Heart right ventricle (tissue), 16 donors: Measurements from ENCODE around the gene RXRA. TPM values are rescaled to one million over a fixed set of nuclear protein-coding genes. Genes with fewer than 3 reads are reported as not detected.

Experiments
- ATAC-seq, 8 donors: fragments of 200-7000 bp; cut with Tn5 transposase; one replicate each; pipeline ENCODE4 v1.9.1; 2020; ENCODE audit warnings: mild to moderate bottlenecking in 8 of 8, moderate library complexity in 8 of 8, moderate number of reproducible peaks in 1 of 8
- DNase-seq, 2 donors: peaks; one replicate each; pipeline ENCODE4 v3.0.0-alpha.2; 2020
- H3K27ac ChIP-seq, 10 donors: fragments of 200-600 bp; sonication (generic) in 2 of 10; one replicate each; pipeline versions ENCODE4 v1.5.0 to v1.8.0; 2020 to 2022; ENCODE audit warnings: mild to moderate bottlenecking in 3 of 10
- H3K27me3 ChIP-seq, 7 donors: fragments of 200-600 bp; one replicate each; pipeline ENCODE4 v1.8.0; 2021 to 2022; ENCODE audit warnings: mild to moderate bottlenecking in 2 of 7
- H3K36me3 ChIP-seq, 9 donors: fragments of 200-600 bp; sonication (generic) in 1 of 9; one replicate each; pipeline versions ENCODE4 v1.5.0 to v1.8.0; 2020 to 2022; ENCODE audit warnings: mild to moderate bottlenecking in 2 of 9
- H3K4me1 ChIP-seq, 9 donors: fragments of 200-600 bp; sonication (generic) in 1 of 9; one replicate each; pipeline versions ENCODE4 v1.5.0 to v1.8.0; 2020 to 2022; ENCODE audit warnings: mild to moderate bottlenecking in 4 of 9
- H3K4me3 ChIP-seq, 10 donors: fragments of 200-600 bp; sonication (generic) in 2 of 10; one replicate each; pipeline versions ENCODE4 v1.5.0 to v1.8.0; 2020 to 2022; ENCODE audit warnings: mild to moderate bottlenecking in 7 of 10, moderate library complexity in 2 of 10
- H3K9me3 ChIP-seq, 11 donors: fragments of 200-600 bp in 10 of 11; sonication (generic) in 2 of 11; one replicate each; pipeline versions ENCODE4 v1.5.0 to v1.8.0; 2013 to 2022; ENCODE audit warnings: mild to moderate bottlenecking in 2 of 11, control low read depth in 1 of 11, moderate library complexity in 1 of 11
- CTCF ChIP-seq, 9 donors: fragments of 200-600 bp; sonication (generic) in 2 of 9; IDR thresholded peaks; one replicate each; pipeline versions ENCODE4 v1.5.0 to v1.8.0; 2021 to 2022; ENCODE audit warnings: antibody characterized with exemption in 9 of 9, mild to moderate bottlenecking in 5 of 9, moderate library complexity in 1 of 9
- WGBS, 2 donors: extraction: QIAGEN DNeasy Blood & Tissue Kit; methylation state at CpG; one replicate each; pipeline ENCODE4 v1.1.7; 2013; ENCODE audit warnings: inconsistent platforms in 1 of 2; 5-methylcytosine and 5-hydroxymethylcytosine counted together
- intact Hi-C, 10 donors: fragments of 100-400 bp; cut with DNase I; formaldehyde crosslinking; loops; one replicate each; pipeline versions ENCODE4 v1.11.1 to v1.14.2; 2022
- polyA plus RNA-seq, 2 donors: library from polyadenylated mRNA; stranded (reverse); fragments of 200-250 nt; gene quantifications; one replicate each; pipeline ENCODE4 v1.2.3, GENCODE V29; 2013
- total RNA-seq, 10 donors: library from RNA; stranded (reverse); fragmentation: NEBNext Ultra II Directional in 3 of 10; extraction: Animal tissue kit (Norgen Biotek cat#: 25700) in 3 of 10; gene quantifications; one replicate each; pipeline versions ENCODE4 v1.2.1 to v1.2.4, GENCODE V29; 2021 to 2023
- donor health status: Arrhythmogenic right ventricular cardiomyopathy.
- donor health status: ischemic (EF 13 %, LVEDD 7.1; RV severe dilation, severe dysfunction).
- donor health status: healthy with polysubstance abuse.
- donor health status: DM: no; HTN: yes; CAD: no.
- donor health status: DM: no; HTN: no; CAD: no.
- donor health status: ischemic (EF 25% LVEDD 6.9; RV normal size, moderate dysfunction).
- donor health status: ischemic (EF 25% LVEDD 5.7; RV mildly dilated, moderate dysfunction).
- donor health status: healthy.
- donor health status: DM: yes; HTN: yes; CAD: no.
- donor health status: Ischemic cardiomyopathy.
- donor health status: ischemic (EF 35%, LVEDD 5.7; RV mildly dilated, moderate dysfunction).
- donor health status: nonischemic (EF 11% LVEDD 7.7; RV severe dilation, severe dysfunction).
- donor health status: DM: yes; HTN: yes; CAD: no.
- donor health status: PGD.
- donor health status: ischemic (EF 29% LVEDD 5.4; RV normal size, mild dysfunction).
- donor health status: nonischemic (EF 23%, LVEDD 6.1; RV moderate dilation, normal function).

Gene RXRA
- total and polyA plus RNA-seq, 12 donors, result 22.6 to 92.3 (median 42.0) TPM

- 66 to 68% methylated on average over 13 of the region's 13 CpGs for WGBS, 2 donors
- DNase-seq, result no peak
- Histone ChIP-seq H3K4me1 (peaks cover 0 to 19% (median 9%) of the 10 kb centered on the region in 9 donors), H3K4me3 (no peak overlapping the region), H3K27ac (no peak overlapping the region), H3K27me3 (peaks cover 0 to 11% (median 0%) of the 10 kb centered on the region in 7 donors), H3K36me3 (no peaks in the 10 kb centered on the region), H3K9me3 (peaks cover 0 to 11% (median 0%) of the 10 kb centered on the region in 11 donors)
- TF ChIP-seq CTCF (IDR thresholded peaks at IDR 0.05), result no peak
- no peak for ATAC-seq
- intact Hi-C loops, result no loop called here
Observed at GRCh38 chr9:134462318-134462717, 136.1 kb downstream of the RXRA start.

DNA sequence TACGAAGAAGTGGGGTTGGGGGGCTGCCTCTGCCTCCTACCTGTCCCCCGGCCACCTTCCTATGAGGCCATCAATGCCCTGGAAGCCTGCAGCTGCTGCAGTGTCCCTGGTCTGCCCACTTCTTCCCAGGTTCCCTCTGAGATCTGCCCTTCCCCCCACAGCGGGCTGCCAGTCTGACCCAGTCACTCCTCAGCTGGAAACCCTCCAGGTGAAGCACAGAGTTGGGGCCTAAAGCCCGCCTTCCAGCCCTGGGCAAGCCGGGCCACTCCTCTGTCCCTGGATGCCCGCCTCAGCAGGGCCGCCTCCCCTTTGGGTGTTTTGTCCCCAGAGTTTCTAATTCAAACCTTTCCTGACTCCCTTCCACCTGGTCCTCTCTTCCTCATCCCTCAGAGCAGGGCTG, 137.0 kb downstream of the RXRA start:
- H3K36me3 ChIP-seq, result no peaks in the 10 kb centered on the region
- no peak overlapping the region for H3K4me3 ChIP-seq
- H3K27ac ChIP-seq, result no peak overlapping the region
- H3K9me3 ChIP-seq, result peaks cover 0 to 11% (median 0%) of the 10 kb centered on the region in 11 donors
- no peak for TF ChIP-seq CTCF (IDR thresholded peaks at IDR 0.05)
- peaks cover 0 to 11% (median under 1%) of the 10 kb centered on the region in 9 donors for H3K4me1 ChIP-seq
- intact Hi-C loops, result no loop called here
- no peak for DNase-seq
- WGBS, 2 donors, result 86 to 90% methylated on average over 7 of the region's 7 CpGs
- ATAC-seq, result no peak
- H3K27me3 ChIP-seq, result peaks cover 0 to 11% (median 0%) of the 10 kb centered on the region in 7 donors

- Histone ChIP-seq H3K36me3 (no peaks in the 10 kb centered on the region), H3K4me3 (no peak overlapping the region), H3K27me3 (peaks cover 0 to 11% (median 0%) of the 10 kb centered on the region in 7 donors), H3K4me1 (peaks cover 0 to 15% (median 6%) of the 10 kb centered on the region in 9 donors), H3K9me3 (no peaks in the 10 kb centered on the region), H3K27ac (no peak overlapping the region)
- intact Hi-C loops, result no loop called here
- WGBS, 2 donors, result 78 to 80% methylated on average over 19 to 20 of the region's 20 CpGs
- no peak for TF ChIP-seq CTCF (IDR thresholded peaks at IDR 0.05)
- ATAC-seq (peak in 1 of 8 donors; percentile 27), DNase-seq (no peak)
Observed at GRCh38 chr9:134466869-134467616, 140.8 kb downstream of the RXRA start.

- Histone ChIP-seq H3K27ac (peak overlapping the region in 3 of 10 donors; percentile 39 to 69 (median 58)), H3K36me3 (no peaks in the 10 kb centered on the region), H3K9me3 (no peaks in the 10 kb centered on the region), H3K4me3 (no peak overlapping the region), H3K27me3 (peaks cover 0 to 3% (median 0%) of the 10 kb centered on the region in 7 donors), H3K4me1 (peaks cover 0 to 20% (median 10%) of the 10 kb centered on the region in 9 donors)
- ATAC-seq (no peak), DNase-seq (no peak)
- WGBS, 2 donors, result 89 to 93% methylated on average over 9 of the region's 9 CpGs
- intact Hi-C loops, result no loop called here
- no peak for TF ChIP-seq CTCF (IDR thresholded peaks at IDR 0.05)
Observed at GRCh38 chr9:134468358-134468757, 142.1 kb downstream of the RXRA start.
